ENCODE measurements around the gene C1QTNF6. TPM values are rescaled to one million over a fixed set of nuclear protein-coding genes. Genes with fewer than 3 reads are reported as not detected.

C1QTNF6 gene
- total RNA-seq, 2 experiments from 2014 or later: 7.3 to 19.6 TPM

DNA sequence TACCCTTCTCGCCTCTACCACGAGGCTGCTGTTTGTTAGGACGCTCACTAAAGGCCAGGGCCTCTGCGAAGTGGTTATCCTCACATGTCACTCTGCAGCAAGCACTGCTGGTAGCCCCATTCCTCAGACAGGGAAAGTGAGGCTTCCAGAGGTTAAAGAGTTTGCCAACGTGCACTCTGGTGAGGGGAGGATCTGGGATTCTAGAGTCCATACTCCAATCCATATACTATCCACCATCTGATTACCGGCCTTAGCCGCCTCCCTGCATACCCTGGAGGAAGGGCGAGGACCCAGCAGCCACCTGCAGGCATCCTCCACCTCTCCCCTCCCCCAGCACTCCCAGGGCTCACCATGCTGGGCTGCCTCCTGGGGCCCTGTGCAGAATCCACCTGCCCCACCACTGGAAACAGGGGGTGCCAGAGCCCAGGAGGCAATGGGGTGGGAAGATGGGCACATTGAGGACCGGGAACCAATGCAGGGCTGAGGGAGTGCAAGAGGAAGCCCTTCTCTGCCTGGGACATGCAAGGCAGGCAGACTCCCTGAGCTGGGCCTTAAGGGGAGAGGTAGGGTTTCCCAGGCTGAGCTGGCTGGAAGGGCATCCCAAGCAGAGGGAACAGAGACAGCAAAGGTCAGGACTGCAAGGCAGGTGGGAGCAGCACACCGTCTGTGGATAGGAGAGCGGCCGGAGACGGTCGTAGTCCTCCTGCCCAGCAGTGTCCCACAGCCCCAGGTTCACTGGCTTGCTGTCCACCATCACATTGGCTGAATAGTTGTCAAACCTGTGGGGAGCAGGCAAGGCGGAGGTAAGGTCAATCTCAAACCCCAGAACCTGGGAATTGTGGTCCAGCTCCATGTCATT, 44.3 kb upstream of the C1QTNF6 start:
- intact Hi-C loops (cut with micrococcal nuclease; ENCODE audit: unreplicated experiment): no loop called here
- Histone ChIP-seq H3K9me3 (ENCODE audit: low read length) (no peaks in the 10 kb centered on the region), H4K20me1 (ENCODE audit: insufficient read depth, low read length) (peaks cover 11% of the 10 kb centered on the region), H3K4me1 (ENCODE audit: insufficient read depth, low read length, poor library complexity, severe bottlenecking) (peaks cover 90% of the 10 kb centered on the region), H3K79me2 (ENCODE audit: insufficient read depth, low read depth, low read length) (peaks cover 35% of the 10 kb centered on the region; the same call in 1 of the 2 replicates), H3K4me3 (ENCODE audit: low read depth, low read length, poor library complexity, severe bottlenecking) (peak overlapping the region; percentile 26), H3K36me3 (ENCODE audit: insufficient read depth, low read length) (peaks cover 94% of the 10 kb centered on the region), H3K4me2 (ENCODE audit: low read length) (peak overlapping the region; percentile 66), H3K27ac (ENCODE audit: low read depth, low read length, poor library complexity, severe bottlenecking) (peak overlapping the region; percentile 89), H2AFZ (ENCODE audit: low read length) (no peak overlapping the region), H3K9me2 (ENCODE audit: insufficient read depth, low read length) (no peaks in the 10 kb centered on the region)
- no peak for TF ChIP-seq EZH2phosphoT487 (IDR thresholded peaks at IDR 0.05; ENCODE audit: borderline replicate concordance, low read depth, low read length)
- TF ChIP-seq, protein P1, sequence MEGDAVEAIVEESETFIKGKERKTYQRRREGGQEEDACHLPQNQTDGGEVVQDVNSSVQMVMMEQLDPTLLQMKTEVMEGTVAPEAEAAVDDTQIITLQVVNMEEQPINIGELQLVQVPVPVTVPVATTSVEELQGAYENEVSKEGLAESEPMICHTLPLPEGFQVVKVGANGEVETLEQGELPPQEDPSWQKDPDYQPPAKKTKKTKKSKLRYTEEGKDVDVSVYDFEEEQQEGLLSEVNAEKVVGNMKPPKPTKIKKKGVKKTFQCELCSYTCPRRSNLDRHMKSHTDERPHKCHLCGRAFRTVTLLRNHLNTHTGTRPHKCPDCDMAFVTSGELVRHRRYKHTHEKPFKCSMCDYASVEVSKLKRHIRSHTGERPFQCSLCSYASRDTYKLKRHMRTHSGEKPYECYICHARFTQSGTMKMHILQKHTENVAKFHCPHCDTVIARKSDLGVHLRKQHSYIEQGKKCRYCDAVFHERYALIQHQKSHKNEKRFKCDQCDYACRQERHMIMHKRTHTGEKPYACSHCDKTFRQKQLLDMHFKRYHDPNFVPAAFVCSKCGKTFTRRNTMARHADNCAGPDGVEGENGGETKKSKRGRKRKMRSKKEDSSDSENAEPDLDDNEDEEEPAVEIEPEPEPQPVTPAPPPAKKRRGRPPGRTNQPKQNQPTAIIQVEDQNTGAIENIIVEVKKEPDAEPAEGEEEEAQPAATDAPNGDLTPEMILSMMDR (conservative IDR thresholded peaks at IDR 0.05; ENCODE audit: low read length): no peak
- BruUV-seq (replicated peaks): no TSS peak
- POLR2A ChIA-PET: no interaction called here
- peak; percentile 57 for DNase-seq (ENCODE audit: low spot score)
- CTCF ChIA-PET (ENCODE audit: unreplicated experiment): interaction anchor here (0.6 kb wide), 1 partner anchor 50 kb away, joined by 3 read pairs; the partner anchor contains the start of gene CYTH4

DNA sequence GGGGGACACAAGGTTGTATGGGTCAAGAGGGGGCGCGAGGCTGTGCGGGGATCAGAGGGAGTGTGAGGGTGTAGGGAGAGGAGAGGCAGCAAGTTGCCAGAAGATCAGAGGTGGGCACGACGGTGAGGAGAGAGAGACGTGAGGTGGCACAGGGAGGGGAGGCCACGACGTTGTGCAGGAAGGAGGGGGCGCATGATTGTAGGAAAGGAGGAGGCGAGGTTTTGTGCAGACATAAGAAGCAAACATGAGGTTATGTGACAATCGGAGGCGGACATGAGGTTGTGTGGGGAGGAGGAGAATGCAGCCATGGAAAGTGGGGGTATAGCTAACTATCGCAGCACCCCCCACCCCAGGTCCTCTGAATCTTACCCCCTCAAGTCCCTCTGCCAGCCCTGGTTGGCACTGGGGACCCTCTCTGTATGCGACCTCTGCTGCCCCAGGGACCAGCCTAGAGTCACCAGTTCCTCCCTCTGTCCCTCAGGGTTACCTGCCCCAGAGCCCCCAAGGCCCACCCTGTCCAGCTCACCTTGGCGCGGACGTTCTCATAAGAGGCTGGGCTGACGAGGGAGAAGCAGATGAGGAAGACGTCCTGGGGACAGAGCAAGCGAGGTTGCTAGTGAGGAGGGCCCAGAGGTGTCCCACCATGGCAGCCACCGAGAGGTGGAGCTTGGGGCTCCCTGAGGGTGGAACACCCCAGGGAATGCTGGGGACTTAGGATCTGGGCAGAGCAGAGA, 43.5 kb upstream of the C1QTNF6 start:
- peaks cover 84% of the 10 kb centered on the region for H3K4me1 ChIP-seq (ENCODE audit: insufficient read depth, low read length, poor library complexity, severe bottlenecking)
- H3K4me2 ChIP-seq (ENCODE audit: low read length): peak overlapping the region; percentile 66
- peaks cover 11% of the 10 kb centered on the region for H4K20me1 ChIP-seq (ENCODE audit: insufficient read depth, low read length)
- H3K79me2 ChIP-seq (ENCODE audit: insufficient read depth, low read depth, low read length): peaks cover 33% of the 10 kb centered on the region; the same call in 1 of the 2 replicates
- DNase-seq (ENCODE audit: low spot score): no peak
- H3K9me3 ChIP-seq (ENCODE audit: low read length): no peaks in the 10 kb centered on the region
- CTCF ChIA-PET (ENCODE audit: unreplicated experiment): interaction anchor here (0.6 kb wide), 1 partner anchor 51 kb away, joined by 3 read pairs; the partner anchor contains the start of gene CYTH4
- POLR2A ChIA-PET: interaction anchor here (3.3 kb wide), 1 partner anchor 12 kb away, joined by 26 read pairs; the partner anchor contains the start of gene RAC2
- peak overlapping the region; percentile 89 for H3K27ac ChIP-seq (ENCODE audit: low read depth, low read length, poor library complexity, severe bottlenecking)
- intact Hi-C loops (cut with micrococcal nuclease; ENCODE audit: unreplicated experiment): no loop called here
- H3K4me3 ChIP-seq (ENCODE audit: low read depth, low read length, poor library complexity, severe bottlenecking): peak overlapping the region; percentile 26
- H3K9me2 ChIP-seq (ENCODE audit: insufficient read depth, low read length): no peaks in the 10 kb centered on the region
- no TSS peak for BruUV-seq (replicated peaks)
- no peak overlapping the region for H2AFZ ChIP-seq (ENCODE audit: low read length)
- TF ChIP-seq, protein P1 (conservative IDR thresholded peaks at IDR 0.05; ENCODE audit: low read length): no peak
- no peak for TF ChIP-seq EZH2phosphoT487 (IDR thresholded peaks at IDR 0.05; ENCODE audit: borderline replicate concordance, low read depth, low read length)
- peaks cover 90% of the 10 kb centered on the region for H3K36me3 ChIP-seq (ENCODE audit: insufficient read depth, low read length)
